NCI-H1092 treated with DMSO at 0.1 percent for 48 hours (cell line): Measurements from ENCODE around the gene KRTAP13-1.
A peak's percentile ranks its signal among the peaks of the same experiment; 100 is the strongest.

ENCODE experiments used
- DNase-seq: peaks from one replicate; lab custom pipeline; 2025; lab: John Stamatoyannopoulos, UW

KRTAP13-1 gene, protein sequence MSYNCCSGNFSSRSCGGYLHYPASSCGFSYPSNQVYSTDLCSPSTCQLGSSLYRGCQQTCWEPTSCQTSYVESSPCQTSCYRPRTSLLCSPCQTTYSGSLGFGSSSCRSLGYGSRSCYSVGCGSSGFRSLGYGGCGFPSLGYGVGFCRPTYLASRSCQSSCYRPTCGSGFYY

DNA sequence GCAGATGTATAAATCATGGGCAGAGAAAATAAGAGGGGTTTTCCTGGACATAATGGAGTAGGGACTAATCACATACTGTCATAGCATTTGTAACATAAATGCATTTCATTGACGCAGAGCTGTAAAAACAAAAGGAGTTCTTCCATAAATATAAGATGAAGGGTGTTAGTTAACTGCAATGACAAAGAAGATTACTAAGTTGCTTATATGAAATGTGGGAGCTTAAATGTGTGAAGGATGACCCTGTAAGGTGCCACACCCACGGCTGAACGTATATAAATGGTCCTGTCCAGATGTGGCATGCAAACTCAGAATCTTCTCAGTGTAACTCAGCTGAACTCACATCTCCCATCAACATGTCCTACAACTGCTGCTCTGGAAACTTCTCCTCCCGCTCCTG lies at the start of gene KRTAP13-1:
Gene KRTAP13-1, plus strand, starts transcription at position 301 of the 400 bp plus-strand sequence. Its CDS starts 56 bp downstream, at position 357.
- no peak for DNase-seq

DNA sequence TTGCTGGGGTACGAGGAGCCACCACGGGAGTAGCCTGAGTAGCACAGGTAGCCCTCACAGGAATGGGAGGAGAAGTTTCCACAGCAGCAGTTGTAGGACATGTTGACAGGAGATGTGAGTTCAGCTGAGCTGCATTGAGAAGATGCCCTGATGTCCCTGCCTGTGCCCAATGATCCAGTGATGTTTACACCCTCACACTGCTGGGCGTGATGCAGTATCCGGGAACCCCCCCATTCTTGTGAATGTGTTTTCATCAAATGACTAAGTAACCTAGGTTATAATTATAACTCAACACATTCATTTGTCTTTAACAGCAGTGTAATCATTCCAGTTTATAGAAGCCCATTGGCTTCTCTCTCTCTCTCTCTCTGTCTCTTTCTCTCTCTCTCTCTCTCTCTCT lies 47.3 kb upstream of the KRTAP13-1 start, which contains the start of gene KRTAP23-1:
Gene KRTAP23-1, minus strand, starts transcription at position 101 of the 400 bp plus-strand sequence. Its CDS starts 0 bp downstream, at position 101.
- no peak for DNase-seq

DNA sequence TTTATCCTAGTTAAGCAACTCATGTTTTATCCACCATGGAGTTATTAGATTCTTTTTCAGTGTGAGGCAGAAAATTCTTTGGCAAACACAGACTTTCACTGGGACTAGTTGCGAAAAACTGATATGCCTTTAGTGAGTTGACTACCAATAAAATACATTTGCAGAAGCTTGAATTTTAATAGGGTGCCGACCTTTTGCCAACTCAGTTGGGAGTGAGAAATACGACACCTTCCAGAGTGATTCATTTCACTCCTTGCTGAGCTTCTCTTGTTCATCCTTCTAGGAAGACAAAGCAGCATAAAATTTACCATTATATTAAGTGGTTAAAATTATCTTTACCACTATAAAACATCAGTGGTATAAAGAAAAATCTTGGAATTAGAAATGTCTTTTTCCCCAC lies 46.3 kb upstream of the KRTAP13-1 start:
- DNase-seq: peak; percentile 2

DNA sequence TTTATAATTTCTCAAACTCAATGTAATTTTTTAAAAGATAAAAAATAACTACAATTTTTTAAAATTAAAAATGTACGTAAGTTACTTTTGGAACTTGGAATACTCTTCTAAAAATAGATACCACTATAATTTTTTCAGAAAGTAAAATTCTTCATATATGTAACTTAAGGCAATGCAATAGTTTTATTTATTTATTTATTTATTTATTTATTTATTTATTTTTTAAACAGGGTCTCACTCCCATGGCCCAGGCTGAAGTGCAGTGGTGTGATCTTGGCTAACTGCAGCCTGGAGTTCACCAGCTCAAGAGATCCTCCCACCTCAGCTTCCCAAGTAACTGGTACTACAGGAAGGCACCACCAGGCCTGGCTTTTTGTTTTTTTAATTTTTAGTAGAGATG lies 44.3 kb upstream of the KRTAP13-1 start:
- DNase-seq: no peak

- no peak for DNase-seq
These were observed 41.4 kb upstream of the KRTAP13-1 start for GRCh38 chr21:30354308-30355005.

GRCh38 chr21:30355906-30356305 lies 39.9 kb upstream of the KRTAP13-1 start:
- DNase-seq: no peak

- no peak for DNase-seq
These were observed 23.6 kb upstream of the KRTAP13-1 start, which contains the start of gene KRTAP13-2 for GRCh38 chr21:30372139-30372770. Gene KRTAP13-2 (minus strand): TSS chr21:30372271. CDS start chr21:30372213, 58 bp downstream.

GRCh38 chr21:30382201-30382600 lies 13.6 kb upstream of the KRTAP13-1 start:
- no peak for DNase-seq

- DNase-seq: no peak
These were observed 4.3 kb upstream of the KRTAP13-1 start for GRCh38 chr21:30391492-30392025.

DNA sequence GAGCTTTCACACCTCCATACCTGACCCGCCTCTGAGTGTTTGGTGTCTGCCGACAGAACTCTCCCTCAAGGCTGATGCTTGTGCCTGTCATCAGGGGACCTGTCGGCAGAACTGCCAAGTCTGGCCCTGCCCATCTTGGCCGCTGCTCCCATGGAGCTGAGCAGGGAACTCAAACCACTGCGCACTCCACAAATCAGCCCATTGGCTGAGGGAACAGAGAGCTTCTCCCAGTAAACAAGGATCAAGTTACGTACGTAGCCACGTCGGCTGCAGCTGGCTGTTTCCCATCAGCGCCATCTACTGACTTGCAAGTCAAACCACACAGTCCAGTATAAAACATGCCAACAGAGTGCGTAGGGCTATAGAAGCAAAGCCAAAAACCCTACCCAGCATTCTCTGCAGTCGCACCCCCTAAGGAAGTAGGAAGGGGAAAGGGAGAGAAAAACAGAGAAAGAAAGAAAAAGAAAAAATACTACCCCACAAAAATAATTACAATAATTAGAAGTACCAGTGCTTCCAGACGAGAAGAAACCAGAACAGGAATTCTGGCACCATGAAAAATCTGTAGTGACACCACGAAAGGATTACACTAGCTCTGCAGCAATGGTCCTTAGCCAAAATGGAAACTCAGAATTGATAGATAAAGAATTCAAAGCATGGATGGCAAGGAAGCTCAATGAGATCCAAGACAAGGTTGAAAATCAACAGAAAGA lies 13.1 kb downstream of the KRTAP13-1 start:
- DNase-seq: peak; percentile 93

GRCh38 chr21:30415993-30416392 lies 20.2 kb downstream of the KRTAP13-1 start:
- DNase-seq: no peak

DNA sequence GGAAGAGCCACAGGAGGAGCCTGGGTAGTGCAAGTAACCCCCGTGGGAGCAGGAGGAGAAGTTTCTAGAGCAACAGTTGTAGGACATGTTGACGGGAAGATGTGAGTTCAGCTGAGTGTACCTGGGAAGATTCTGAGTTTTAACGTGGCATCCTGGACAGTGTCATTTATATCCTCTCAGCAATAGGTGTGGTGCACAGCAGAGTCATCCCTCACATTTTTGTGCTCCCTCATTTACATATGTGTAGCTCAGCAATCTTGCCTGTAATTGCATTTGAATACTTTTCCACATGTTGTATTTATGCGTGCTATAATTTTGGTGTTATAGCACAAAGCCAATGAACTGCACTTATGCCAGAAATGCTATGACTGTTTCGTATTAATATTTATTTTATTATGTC lies 30.0 kb downstream of the KRTAP13-1 start, which contains the start of gene KRTAP13-3:
Gene KRTAP13-3, minus strand, starts transcription at position 101 of the 400 bp plus-strand sequence. Its CDS starts 14 bp downstream, at position 87.
- DNase-seq: no peak

GRCh38 chr21:30426731-30427130 lies 30.9 kb downstream of the KRTAP13-1 start:
- no peak for DNase-seq

DNA sequence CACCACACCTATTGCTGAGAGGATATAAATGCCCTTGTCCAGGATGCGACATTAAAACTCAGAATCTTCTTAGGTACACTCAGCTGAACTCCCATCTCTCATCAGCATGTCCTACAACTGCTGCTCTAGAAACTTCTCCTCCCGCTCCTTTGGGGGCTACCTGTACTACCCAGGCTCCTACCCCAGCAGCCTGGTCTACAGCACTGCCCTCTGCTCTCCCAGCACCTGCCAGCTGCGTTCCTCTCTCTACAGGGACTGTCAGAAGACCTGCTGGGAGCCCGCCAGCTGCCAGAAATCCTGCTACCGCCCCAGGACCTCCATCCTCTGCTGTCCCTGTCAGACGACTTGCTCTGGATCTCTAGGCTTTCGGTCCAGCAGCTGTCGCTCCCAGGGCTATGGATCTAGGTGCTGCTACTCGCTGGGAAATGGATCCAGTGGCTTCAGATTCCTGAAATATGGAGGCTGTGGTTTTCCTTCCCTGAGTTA lies 34.4 kb downstream of the KRTAP13-1 start, which contains the start of gene KRTAP13-4:
Gene KRTAP13-4, plus strand, starts transcription at position 51 of the 486 bp plus-strand sequence. Its CDS starts 56 bp downstream, at position 107.
- DNase-seq: no peak

GRCh38 chr21:30434033-30434631 lies 38.3 kb downstream of the KRTAP13-1 start:
- peak; percentile 19 for DNase-seq

DNA sequence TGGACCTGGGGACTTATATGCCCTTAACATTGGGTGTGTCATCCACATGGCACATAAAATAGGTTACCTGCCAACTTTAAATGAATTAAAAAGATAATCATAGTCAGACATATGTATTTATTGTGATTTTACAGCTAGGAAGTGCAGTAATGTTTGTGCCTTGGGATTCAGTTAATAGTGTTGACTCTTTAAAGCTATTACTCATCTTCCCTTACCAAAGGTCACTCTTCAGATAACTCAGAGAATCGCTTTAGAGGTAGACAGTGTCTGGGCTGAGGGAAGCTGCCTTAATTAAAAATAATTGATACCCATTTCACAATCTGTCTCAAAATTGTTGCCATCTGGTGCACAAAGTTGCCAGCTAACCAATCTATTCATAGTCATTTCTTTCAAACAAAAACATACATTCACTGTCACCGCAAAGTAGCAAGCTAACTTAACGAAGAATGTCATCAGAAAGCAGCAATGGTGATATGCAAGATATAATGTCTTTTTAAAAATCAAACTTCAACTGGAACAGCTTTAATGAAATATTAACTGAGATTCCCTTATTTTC lies 41.3 kb downstream of the KRTAP13-1 start:
- DNase-seq: no peak

- no peak for DNase-seq
These were observed 44.1 kb downstream of the KRTAP13-1 start, which contains the start of gene KRTAP15-1 for GRCh38 chr21:30439975-30440374. Gene KRTAP15-1 (plus strand): TSS chr21:30440275. CDS start chr21:30440328, 53 bp downstream.

GRCh38 chr21:30443226-30443625 lies 47.4 kb downstream of the KRTAP13-1 start:
- DNase-seq: no peak

DNA sequence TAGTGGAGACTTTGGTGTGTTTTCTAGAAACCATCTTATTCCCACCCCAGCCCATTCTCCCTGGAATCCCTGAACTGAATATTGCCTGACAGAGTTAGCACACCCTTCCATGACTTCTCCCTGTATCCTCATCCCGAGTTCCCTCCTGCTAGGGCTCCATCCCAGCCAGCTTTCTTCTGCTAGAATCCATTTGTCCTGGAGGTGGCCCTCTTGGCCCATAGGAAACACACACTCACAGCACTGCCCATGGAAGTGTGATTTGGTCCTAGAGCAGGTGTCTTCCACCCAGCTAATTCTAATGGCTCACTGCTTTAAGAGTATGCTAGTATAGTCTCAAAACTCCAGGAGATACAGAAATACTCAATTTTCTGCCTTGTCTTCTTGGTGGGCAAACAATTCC lies 48.4 kb downstream of the KRTAP13-1 start:
- DNase-seq: no peak
